GM19099 (cell line): ENCODE results near the gene CELF1.

Experiments
- POLR2A ChIP-seq: IDR thresholded peaks from 3 replicates; pipeline ENCODE4 v1.6.1; 2011; ENCODE audit warnings: low read depth; ENCODE audit not compliant: insufficient read length; ENCODE audit errors: extremely low read depth

Gene CELF1

DNA sequence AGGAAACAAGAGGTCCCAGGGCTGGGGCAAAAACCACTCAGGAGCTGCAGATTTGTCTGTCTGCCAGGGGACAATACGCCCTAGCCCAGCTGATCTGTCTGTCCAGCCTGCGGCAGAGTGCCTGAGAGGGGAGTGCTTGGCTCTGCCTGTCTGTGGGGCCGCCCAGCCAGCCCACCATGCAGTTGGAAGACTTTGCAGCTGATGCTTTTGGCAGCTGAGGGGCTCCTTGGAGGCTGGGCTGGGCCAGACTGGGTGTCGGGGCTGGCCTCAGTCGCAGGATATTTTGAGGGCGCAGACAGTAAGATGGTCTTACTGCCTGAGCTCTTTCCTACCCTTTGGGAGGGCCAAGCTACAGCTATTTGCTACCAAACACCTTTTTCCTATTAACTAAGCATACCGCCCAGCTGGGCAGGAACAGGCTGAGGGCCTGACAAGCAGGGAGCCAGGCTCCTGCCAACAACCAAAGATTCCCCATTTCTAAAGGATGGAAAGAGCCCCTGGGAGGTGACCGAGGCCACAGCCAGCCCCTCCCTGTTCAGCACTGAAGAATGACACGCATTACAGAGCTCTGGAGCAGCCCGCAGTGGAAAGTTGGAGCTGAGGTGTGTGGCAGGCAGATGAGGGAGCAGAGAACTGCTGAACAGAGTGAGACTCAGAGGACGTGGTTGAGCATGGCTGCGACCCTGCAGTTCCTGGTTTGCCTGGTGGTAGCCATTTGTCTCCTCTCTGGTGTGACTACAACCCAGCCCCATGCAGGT lies 33.3 kb upstream of the CELF1 start, which contains the start of gene FAM180B:
FAM180B (plus strand) TSS at position 581 of the 758 bp plus-strand sequence; CDS start at position 672, 91 bp downstream.
- no peak for TF ChIP-seq POLR2A

DNA sequence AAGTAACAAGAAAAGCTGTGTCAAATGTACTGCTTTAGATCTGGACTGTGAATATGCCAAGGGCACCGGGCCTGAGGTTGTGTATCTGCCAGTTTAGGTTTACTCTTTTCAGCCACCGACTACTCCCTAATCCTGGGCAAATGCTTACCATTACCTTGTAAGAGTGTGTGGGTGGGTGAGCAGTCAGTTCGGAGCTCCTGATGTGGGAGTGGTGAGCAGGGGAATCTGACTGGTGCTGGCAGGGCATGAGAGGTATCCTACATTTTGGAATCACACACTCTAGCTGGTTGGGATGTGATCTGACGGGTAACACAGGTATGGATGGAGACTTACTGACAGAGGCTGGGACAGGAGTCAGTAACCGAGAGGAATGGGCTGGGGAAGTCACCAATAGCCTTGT lies 30.9 kb upstream of the CELF1 start:
- no peak for TF ChIP-seq POLR2A

DNA sequence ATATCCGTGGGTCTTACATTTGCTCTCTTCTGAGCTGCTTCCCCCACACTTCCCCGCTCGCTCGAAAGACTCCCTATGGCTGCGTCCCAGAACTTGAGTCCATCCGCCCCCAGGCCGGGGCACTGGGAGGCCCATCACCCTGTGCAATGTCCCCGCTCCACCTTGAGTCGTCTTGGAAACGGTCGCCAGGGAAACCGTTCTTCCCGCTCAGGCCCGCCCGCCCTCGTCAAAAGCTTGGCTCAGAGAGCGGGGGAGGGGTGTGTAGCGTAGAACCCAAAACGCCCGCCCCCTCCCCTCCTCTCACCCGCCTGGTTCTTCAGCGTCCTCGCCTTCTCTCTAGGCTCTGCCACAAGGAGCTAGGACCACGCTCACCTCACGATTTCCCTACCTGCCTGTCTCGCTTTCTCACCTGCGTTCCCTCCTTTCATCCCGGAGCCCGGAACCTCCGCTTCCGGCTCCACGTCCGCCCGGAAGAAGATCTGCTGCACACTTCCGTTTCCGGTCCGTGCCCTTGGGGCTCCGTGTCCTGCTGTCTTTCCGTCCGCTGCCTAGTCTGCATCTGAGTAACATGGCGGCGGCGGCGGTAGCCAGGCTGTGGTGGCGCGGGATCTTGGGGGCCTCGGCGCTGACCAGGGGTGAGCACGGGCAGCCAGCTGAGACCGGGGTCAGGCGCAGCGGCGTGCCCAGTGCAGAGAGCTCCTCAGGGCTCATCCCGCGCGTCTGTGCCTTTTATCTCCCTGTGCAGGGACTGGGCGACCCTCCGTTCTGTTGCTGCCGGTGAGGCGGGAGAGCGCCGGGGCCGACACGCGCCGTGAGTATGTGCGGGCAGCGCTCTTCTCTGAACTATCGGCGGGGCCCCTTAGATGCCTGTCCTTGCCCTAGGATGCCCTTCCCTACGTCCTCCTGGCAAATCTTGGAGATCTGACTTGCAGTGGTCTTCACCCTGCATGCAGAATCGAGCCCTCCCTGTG lies 25.9 kb upstream of the CELF1 start, which contains the start of the genes KBTBD4 and NDUFS3:
KBTBD4 (minus strand) TSS at position 447 of the 971 bp plus-strand sequence; CDS start at position 428, 19 bp downstream.
NDUFS3 (plus strand) TSS at position 551 of the 971 bp plus-strand sequence; CDS start at position 569, 18 bp downstream.
- peak; percentile 94 for TF ChIP-seq POLR2A

DNA sequence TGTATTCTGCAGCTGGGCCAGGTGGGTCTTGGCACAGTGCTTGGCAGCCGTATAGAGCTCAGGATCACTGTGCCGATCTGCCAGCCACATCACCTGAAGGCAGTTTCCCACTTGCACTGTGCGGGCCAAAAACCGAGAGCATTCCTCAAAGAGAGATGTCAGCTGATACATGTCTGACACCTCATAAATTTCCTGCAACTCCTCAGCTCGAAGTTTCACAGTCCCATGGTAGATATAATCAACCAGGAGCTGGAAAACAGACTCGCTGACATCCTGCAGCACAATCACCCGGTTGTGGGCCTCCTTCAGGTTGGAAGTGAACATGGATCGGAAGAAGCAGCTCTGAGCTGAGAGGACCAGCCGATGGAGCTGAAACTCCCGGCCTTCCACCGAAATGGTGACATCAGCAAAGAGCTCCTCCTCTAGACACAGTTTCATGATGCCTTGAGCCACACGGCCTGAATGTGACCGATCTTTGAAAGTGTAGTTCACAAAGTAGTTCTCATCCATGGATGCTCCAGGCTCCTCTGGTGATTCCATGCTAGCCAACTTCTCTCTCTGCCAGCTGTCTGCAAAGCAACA lies 24.6 kb upstream of the CELF1 start:
- no peak for TF ChIP-seq POLR2A

DNA sequence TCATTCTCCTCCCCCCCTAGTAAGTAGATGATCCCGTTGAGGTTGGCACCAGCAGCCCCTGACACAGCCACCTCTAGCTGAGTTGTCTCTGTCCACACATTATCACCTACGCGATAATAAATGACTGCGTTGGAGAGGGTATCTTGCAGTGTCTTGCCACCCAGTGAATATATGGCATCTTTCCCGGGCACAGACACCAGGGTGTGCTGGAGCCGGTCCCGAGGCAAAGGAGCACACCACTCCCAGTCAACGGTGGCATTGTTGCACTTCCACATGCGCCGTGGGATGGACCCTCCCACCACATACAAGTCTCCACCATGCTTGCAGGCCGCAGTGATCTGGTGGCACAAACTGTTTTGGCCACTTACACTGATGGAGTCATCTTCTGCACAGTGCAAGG lies 20.4 kb upstream of the CELF1 start:
- TF ChIP-seq POLR2A: no peak

DNA sequence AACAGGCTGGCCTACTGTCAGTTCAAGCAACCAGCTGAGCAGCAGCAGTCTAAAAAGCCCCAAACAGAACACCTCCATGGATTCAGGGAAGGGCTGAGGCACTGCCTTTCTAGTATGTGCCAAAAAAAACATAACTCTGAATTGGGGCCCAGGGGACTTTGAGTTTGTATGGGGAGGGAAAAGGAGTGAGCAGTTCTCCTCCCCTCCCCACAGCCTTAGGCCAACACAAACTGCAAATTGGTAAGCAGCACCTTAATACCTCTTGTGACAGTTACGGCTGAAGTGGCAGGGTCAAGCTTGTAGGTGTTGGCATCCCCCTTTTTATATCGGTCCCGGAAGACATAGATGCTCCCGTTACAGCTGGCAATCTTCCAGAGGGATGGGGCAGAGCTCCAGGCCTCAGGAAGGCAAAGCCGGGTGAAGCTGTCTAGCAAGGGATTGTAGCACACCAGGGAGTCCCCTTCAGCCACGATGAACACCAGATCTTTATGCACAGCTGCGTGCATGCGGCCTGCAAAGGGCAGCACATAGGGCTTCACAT lies 19.9 kb upstream of the CELF1 start:
- TF ChIP-seq POLR2A: no peak

DNA sequence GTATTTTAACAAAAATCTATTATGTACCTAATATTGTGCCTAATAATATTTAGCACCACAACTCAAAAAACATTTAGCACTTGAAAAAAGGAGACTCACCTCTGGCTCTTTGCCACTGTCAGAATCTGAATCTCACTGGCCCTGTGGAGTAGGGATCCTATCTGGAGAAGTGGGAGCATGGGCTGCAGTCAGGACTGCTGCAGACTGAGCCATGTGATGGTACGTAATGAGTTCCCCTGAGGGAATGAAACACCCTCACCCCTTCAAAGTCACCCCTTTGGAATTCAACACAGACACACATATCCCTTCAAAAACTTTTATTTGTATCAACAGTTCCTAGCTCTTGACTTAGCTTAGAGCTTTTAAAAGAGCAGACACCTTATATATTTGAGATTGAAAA lies 19.0 kb upstream of the CELF1 start:
- no peak for TF ChIP-seq POLR2A

DNA sequence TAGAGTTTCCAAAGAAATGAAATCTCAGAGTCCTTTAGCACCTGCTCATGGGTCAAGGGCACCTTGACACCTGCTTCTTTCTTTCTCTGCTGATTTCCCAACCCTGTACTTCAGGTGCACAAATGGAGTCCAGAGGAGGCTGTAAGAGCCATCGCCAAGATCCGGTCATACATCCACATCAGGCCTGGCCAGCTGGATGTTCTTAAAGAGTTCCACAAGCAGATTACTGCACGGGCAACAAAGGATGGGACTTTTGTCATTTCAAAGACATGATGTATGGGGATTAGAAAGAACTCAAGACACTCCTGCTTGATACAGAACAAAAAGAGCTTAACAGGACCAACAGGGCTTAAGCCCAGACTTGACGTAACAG lies 18.4 kb upstream of the CELF1 start:
- TF ChIP-seq POLR2A: no peak

DNA sequence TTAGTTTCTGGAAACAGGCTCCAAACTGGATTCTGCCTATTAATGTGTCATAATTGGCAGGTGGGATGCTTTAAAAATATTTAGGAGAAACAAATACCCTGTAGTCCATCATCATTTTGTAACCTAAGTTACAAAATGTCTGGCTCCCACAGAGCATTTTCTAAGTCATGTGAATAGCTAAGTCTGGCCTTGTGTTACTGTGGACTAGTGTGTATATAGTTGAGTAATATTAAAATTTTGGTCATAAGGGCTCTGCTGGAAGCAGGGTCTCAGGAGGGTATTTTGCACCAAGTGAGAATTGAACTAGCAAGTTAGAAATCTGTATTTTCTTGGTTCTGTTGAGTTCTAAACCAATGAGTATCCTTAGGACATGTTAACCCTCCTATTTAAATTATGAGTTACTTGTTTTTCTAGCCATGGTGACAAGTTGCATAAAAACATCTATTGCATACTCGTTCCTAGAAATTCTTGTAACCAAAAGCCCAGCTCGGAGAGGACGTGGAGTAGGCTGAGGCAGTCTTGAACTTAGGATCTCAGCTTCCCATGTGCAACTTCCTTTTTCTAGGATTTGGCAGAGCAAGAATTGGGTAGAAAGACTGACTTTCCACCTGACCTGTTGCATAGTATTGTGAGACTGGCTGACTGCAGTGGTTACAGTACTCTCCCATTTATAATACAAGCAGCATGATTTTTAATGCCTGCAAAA lies 17.9 kb upstream of the CELF1 start:
- TF ChIP-seq POLR2A: no peak

DNA sequence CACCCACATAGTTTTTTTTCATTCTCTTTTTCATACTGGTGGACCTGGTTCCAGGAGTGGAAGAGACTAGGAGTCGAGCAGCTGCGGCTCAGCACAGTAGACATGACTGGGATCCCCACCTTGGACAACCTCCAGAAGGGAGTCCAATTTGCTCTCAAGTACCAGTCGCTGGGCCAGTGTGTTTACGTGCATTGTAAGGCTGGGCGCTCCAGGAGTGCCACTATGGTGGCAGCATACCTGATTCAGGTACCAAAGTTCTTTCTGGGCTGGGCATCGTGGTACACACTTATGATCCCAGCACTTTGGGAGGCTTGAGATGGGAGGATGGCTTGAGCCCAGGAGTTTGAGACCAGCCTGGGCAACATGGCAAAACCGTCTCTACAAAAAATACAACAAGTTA lies 16.7 kb upstream of the CELF1 start:
- TF ChIP-seq POLR2A: no peak

DNA sequence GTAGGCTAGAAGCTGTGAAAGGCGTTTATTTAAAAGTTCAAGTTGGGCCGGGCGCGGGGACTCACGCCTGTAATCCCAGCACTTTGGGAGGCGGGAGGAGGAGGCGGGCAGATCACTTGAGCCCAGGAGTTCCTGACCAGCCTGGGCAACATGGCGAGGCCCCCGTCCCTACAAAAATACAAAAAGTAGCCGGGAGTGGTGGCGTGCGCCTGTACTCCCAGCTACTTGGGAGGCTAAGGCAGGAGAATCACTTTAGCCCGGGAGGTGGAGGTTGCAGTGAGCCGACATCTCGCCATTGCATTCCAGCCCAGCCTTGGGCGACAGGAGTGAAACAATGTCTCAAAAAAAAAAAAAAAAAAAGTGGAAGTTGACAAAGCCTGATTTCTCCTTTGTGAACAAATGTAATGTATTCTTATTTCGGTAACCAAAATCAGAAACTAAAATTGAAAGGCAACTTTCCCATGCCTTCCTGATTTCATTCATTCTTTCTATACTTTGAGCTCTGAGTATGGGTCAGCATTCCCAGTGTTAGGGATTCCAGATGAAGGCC lies 13.3 kb upstream of the CELF1 start:
- TF ChIP-seq POLR2A: no peak

DNA sequence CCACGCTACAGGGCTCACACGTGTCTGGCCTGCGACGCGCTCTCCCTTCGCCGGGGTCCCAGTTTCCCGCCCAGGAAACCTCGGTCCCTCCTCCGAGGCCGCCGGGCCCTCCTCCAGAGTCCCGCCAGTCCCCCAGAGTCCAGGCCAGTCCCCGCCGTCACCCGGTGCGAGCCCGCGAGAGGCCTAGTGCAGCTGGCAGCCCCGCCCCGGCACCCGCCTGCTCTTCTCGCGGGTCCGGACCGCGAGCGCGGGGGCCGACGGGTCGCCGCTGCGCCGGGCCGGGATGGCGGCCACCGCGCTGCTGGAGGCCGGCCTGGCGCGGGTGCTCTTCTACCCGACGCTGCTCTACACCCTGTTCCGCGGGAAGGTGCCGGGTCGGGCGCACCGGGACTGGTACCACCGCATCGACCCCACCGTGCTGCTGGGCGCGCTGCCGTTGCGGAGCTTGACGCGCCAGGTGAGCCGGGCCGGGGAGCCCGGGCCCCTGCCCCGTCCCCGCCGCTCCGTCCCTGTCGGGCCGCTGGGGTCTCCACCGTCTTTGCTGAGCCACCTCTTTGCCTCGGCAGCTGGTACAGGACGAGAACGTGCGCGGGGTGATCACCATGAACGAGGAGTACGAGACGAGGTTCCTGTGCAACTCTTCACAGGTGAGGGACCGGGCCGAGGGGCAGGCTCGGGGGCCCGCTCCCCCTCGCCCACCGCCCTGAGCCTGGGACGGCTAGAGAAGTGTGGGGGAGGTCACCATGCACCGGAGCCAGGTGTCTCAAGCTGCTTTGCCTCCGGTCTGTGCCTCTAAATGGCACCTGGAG lies 12.6 kb upstream of the CELF1 start, which contains the start of gene PTPMT1:
PTPMT1 (plus strand) TSS at position 260 of the 809 bp plus-strand sequence; CDS start at position 284, 24 bp downstream.
- TF ChIP-seq POLR2A: peak; percentile 95

DNA sequence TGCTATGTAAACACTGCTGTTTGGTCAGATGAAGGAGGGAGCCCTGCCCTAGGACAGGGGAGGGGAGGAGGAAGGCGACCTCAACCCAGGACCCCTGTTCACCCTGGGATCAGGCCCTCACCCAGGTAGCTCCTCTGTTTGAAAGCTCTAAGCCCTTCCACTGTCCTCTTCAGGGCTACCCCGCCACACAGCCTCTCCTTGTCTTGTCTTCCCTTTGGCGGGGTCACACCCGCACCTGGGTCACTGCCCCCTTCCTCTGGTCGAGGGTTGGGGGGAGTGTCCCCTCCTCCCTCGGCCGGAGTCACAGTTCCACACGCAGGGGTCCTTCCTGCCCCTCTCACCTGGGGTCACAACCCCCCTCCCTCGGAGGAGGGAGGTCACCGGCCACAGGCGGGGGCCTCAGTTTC lies 12.0 kb upstream of the CELF1 start:
- no peak for TF ChIP-seq POLR2A

DNA sequence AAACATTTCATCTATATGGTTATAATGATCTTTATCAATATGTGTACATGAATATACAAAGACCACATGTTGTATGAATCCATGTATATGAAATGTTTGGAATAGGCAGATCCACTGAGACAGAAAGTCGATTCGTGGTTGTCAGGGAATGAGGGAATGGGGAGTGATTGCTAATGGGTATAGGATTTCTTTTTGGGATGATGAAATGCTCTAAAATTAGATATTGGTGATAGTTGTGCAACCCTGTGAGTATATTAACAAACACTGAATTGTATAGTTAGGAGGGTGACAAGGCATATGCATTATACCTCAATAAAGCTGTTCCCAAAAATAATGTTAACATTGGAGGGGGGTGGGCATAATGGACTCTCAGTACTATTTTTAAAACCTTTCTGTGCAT lies 7.5 kb upstream of the CELF1 start:
- TF ChIP-seq POLR2A: no peak

DNA sequence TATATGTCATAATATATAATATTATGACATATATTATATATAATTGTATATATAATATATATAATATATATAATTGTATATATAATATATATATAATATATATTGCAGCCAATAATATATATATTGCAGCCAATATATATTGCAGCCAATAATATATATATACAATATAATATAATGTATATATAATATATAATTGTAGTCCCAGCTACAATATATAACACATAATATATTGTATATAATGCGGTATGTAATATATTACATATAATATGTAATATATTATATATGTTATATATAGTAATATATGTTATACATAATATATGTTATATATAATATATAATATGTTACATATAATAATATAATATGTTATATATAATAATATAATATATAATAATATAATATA lies 5.8 kb upstream of the CELF1 start:
- no peak for TF ChIP-seq POLR2A
